Vagina (tissue), 2 donors: Measurements from ENCODE around the gene DCD.

ENCODE experiments used
- CTCF ChIP-seq, 3 experiments: fragments of 450-650 bp in 2 of 3; fragments of 200-600 bp in 1 of 3; sonication (generic) in 1 of 3; IDR thresholded peaks; one replicate each; pipeline ENCODE4 v1.5.1; 2017 to 2019; ENCODE audit warnings: antibody characterized with exemption in 3 of 3, mild to moderate bottlenecking in 2 of 3, moderate library complexity in 2 of 3
- POLR2A ChIP-seq, 2 donors: fragments of 450-650 bp; IDR thresholded peaks; one replicate each; pipeline ENCODE4 v1.6.1; 2017; ENCODE audit warnings: antibody characterized with exemption in 2 of 2, mild to moderate bottlenecking in 2 of 2, moderate library complexity in 2 of 2

GRCh38 chr12:54641089-54641488, 7.1 kb downstream of the DCD start:
- TF ChIP-seq CTCF (IDR thresholded peaks at IDR 0.05) (no peak), POLR2A (IDR thresholded peaks at IDR 0.05) (no peak)
